Upper lobe of left lung (tissue), 6 donors: ENCODE data around the gene SAMD1. TPM values are rescaled to one million over a fixed set of nuclear protein-coding genes. Genes with fewer than 3 reads are reported as not detected.

Experiments used
- ATAC-seq, 2 donors: fragments of 200-7000 bp; cut with Tn5 transposase; one replicate each; pipeline ENCODE4 v1.9.1; 2022; ENCODE audit warnings: mild to moderate bottlenecking in 2 of 2, moderate library complexity in 2 of 2; ENCODE audit not compliant: low FRiP score in 2 of 2
- DNase-seq, 2 donors: peaks; one replicate each; pipeline ENCODE4 v3.0.0-alpha.2; 2019 to 2020
- H3K27ac ChIP-seq, 4 donors: fragments of 200-600 bp; sonication (generic); one replicate each; pipeline ENCODE4 v1.5.1; 2016 to 2019
- H3K27me3 ChIP-seq, 4 donors: fragments of 200-600 bp; sonication (generic); one replicate each; pipeline ENCODE4 v1.5.1; 2017 to 2019
- H3K36me3 ChIP-seq, 4 donors: fragments of 200-600 bp; sonication (generic); one replicate each; pipeline ENCODE4 v1.5.1; 2016 to 2019
- H3K4me1 ChIP-seq, 4 donors: fragments of 200-600 bp; sonication (generic); one replicate each; pipeline ENCODE4 v1.5.1; 2018 to 2019
- H3K4me3 ChIP-seq, 4 donors: fragments of 200-600 bp; sonication (generic); one replicate each; pipeline ENCODE4 v1.5.1; 2017 to 2019; ENCODE audit warnings: mild to moderate bottlenecking in 2 of 4, moderate library complexity in 1 of 4
- H3K9me3 ChIP-seq, 4 donors: fragments of 200-600 bp; sonication (generic); one replicate each; pipeline ENCODE4 v1.5.1; 2018 to 2019
- EP300 ChIP-seq, 4 donors: sonication (generic); formaldehyde crosslinking; IDR thresholded peaks; one replicate each; pipeline ENCODE4 v1.5.1; 2017; ENCODE audit warnings: antibody characterized with exemption in 4 of 4, control low read depth in 2 of 4
- POLR2A ChIP-seq, 4 donors: fragments of 450-650 bp; IDR thresholded peaks; one replicate each; pipeline ENCODE4 v1.5.1; 2016 to 2017; ENCODE audit warnings: antibody characterized with exemption in 4 of 4, mild to moderate bottlenecking in 2 of 4
- POLR2AphosphoS5 ChIP-seq, 2 donors: sonication (generic); formaldehyde crosslinking; IDR thresholded peaks; one replicate each; pipeline ENCODE4 v1.5.1; 2017; ENCODE audit warnings: antibody characterized with exemption in 2 of 2
- WGBS, 2 donors: methylation state at CpG; one replicate each; pipeline ENCODE4 v1.1.5; 2017 to 2018; 5-methylcytosine and 5-hydroxymethylcytosine counted together
- total RNA-seq, 6 donors: library from RNA; depleted of rRNA in 4 of 6; stranded (reverse); fragments of >200 nt in 4 of 6; gene quantifications; one replicate each; pipeline versions ENCODE4 v1.1.0 to v1.2.1, GENCODE V29; 2016 to 2021
- TF ChIP-seq, protein P1 (sequence below), 6 experiments: fragments of 450-650 bp in 4 of 6; fragments of 200-600 bp in 2 of 6; sonication (generic) in 2 of 6; IDR thresholded peaks; one replicate each; pipeline ENCODE4 v1.5.1; 2016 to 2019; ENCODE audit warnings: antibody characterized with exemption in 6 of 6
- donor health status: DM: no; HTN: no; CAD: no; lungs with moderate emphysema.
- donor health status: DM: no; HTN: yes; CAD: no; lungs with severe emphysema.

SAMD1 gene
- total RNA-seq, 6 donors from 2014 or later, result 17.8 to 62.8 (median 37.0) TPM

DNA sequence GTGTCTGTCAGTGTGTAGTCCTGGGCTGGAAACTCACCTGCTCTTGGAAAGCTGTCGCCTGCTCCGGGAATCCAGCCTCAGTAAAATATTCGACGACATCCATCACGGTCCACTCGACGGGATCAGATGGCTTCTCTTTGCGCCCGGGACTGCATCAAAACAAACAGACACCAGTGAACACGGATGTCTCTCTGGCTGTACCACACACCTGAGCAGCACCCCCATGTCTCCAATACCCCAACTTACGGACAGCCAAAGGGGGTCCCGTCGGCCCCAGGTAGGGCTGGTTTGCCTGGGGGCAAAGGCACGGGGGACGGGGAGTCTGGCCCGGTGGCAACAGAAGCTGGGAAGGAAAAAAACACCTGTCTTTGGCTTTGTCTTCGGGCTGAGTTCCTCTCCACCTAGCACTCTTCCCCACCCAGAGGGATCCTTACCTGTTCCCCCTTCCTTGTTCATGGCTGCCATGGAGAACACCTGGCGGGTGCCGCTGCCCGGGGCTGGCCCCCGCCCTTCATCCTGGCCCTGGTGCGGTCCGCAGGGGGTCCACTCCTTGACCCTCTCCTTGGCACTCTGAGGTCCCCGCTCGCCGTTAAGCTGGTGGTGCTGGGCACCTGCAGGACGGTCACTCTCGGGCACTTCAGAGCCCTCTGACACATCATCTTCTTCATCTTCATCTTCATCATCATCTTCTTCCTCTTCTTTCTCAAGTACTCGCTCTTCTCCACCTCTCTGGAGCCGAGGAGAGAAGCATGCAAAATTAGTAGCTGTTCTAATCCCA, 1.7 kb downstream of the SAMD1 start:
- no peaks in the 10 kb centered on the region for H3K27me3 ChIP-seq
- H3K27ac ChIP-seq, result peak overlapping the region in 1 of 4 donors; percentile 92
- peak overlapping the region in 3 of 4 donors; percentile 77 to 99 (median 95) for H3K4me3 ChIP-seq
- no peak for ATAC-seq
- WGBS, 2 donors, result 90 to 93% methylated on average over 30 of the region's 30 CpGs
- H3K4me1 ChIP-seq, result peaks cover 3 to 24% (median 17%) of the 10 kb centered on the region in 4 donors
- DNase-seq, result peak in 1 of 2 donors; percentile 74
- TF ChIP-seq POLR2A (IDR thresholded peaks at IDR 0.05) (no peak), EP300 (IDR thresholded peaks at IDR 0.05) (no peak), POLR2AphosphoS5 (IDR thresholded peaks at IDR 0.05) (no peak)
- TF ChIP-seq, protein P1, sequence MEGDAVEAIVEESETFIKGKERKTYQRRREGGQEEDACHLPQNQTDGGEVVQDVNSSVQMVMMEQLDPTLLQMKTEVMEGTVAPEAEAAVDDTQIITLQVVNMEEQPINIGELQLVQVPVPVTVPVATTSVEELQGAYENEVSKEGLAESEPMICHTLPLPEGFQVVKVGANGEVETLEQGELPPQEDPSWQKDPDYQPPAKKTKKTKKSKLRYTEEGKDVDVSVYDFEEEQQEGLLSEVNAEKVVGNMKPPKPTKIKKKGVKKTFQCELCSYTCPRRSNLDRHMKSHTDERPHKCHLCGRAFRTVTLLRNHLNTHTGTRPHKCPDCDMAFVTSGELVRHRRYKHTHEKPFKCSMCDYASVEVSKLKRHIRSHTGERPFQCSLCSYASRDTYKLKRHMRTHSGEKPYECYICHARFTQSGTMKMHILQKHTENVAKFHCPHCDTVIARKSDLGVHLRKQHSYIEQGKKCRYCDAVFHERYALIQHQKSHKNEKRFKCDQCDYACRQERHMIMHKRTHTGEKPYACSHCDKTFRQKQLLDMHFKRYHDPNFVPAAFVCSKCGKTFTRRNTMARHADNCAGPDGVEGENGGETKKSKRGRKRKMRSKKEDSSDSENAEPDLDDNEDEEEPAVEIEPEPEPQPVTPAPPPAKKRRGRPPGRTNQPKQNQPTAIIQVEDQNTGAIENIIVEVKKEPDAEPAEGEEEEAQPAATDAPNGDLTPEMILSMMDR (IDR thresholded peaks at IDR 0.05), result no peak
- H3K9me3 ChIP-seq, result peaks cover 0 to 8% (median 2%) of the 10 kb centered on the region in 4 donors
- peaks cover 0 to 18% (median 12%) of the 10 kb centered on the region in 4 donors for H3K36me3 ChIP-seq

DNA sequence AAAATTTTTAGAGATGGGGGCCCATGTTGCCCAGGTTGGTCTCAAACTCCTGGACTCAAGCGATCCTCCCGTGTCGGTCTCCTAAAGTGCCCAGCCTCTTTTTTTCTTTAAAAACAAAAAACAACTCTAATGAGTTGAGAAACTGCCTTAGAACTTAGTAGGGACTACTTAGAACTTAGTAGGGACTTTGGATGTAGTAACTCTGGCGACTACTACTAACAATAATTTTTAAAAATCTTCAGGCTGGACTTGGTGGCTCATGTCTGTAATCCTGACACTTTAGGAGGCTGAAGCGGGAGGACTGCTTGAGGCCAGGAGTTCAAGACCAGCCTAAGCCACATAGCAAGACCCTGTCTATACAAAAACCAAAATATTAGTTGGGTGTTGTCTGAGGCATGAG, 4.5 kb downstream of the SAMD1 start:
- ATAC-seq (no peak), DNase-seq (no peak)
- 89 to 93% methylated on average over 5 of the region's 5 CpGs for WGBS, 2 donors
- TF ChIP-seq POLR2AphosphoS5 (IDR thresholded peaks at IDR 0.05) (no peak), POLR2A (IDR thresholded peaks at IDR 0.05) (no peak), EP300 (IDR thresholded peaks at IDR 0.05) (no peak)
- TF ChIP-seq, protein P1 (IDR thresholded peaks at IDR 0.05), result no peak
- Histone ChIP-seq H3K4me3 (no peak overlapping the region), H3K36me3 (peaks cover 0 to 18% (median 12%) of the 10 kb centered on the region in 4 donors), H3K27ac (no peak overlapping the region), H3K9me3 (no peaks in the 10 kb centered on the region), H3K4me1 (peaks cover 12 to 23% (median 20%) of the 10 kb centered on the region in 4 donors), H3K27me3 (no peaks in the 10 kb centered on the region)

DNA sequence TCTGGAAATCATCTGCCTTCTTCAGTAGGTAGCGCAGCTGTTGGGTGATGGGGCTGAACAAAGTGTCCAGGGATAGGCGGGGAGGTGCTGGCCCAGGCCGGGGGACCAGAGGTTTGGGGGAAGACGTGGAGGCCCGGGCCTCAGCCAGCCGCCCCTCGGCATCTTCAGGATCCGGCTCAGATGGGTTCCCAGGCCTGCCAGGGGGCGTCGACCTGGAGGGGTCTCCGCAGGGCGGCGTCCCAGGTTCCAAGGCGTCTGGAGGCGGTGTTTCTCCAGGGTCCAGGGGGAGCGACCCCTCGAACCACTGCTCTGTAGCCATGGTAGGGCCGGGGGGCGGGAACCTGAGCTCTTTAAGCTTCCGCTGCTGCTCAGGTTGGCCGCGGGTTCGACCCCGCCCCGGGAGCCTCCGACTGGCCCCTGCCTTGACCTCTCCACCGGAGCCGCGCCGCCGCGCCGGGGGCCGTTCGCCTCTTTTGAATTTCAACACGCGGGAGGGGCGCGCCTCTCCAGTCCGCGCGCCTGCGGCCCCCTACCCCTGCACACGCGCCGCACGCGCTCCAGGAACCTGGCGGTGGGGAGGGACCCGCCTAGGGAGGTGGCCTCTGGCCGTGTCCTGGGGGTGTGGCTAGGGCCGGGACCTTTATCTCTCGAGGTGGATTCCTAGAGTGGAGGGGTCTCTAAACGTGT, 5.1 kb downstream of the SAMD1 start, which contains the start of gene C19orf67:
C19orf67 (minus strand) TSS at position 475 of the 687 bp plus-strand sequence; CDS start at position 319, 156 bp downstream.
- TF ChIP-seq, protein P1 (IDR thresholded peaks at IDR 0.05), result no peak
- TF ChIP-seq POLR2AphosphoS5 (IDR thresholded peaks at IDR 0.05) (no peak), POLR2A (IDR thresholded peaks at IDR 0.05) (no peak), EP300 (IDR thresholded peaks at IDR 0.05) (no peak)
- Histone ChIP-seq H3K36me3 (peaks cover 0 to 18% (median 12%) of the 10 kb centered on the region in 4 donors), H3K27me3 (no peaks in the 10 kb centered on the region), H3K4me1 (peaks cover 13 to 27% (median 23%) of the 10 kb centered on the region in 4 donors), H3K27ac (no peak within 1 kb of the TSS), H3K9me3 (no peaks in the 10 kb centered on the region), H3K4me3 (no peak within 1 kb of the TSS)
- WGBS, 2 donors, result 77 to 83% methylated on average over 4 to 54 of the region's 54 CpGs
- ATAC-seq (no peak), DNase-seq (peak in 1 of 2 donors; percentile 87)

DNA sequence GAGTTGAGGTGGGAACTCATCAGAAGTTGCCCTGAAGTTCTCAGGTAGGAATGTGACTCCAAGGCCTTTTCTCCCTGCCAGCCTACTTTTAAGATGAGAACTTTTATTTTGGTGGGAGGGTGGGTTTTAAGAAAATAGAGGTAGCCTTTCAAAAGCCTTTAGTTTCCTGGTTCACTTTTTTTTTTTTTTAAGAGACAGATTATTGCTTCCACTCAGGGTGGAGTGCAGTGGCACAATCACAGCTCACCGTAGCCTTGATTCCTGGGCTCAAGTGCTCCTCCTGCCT, 7.9 kb downstream of the SAMD1 start:
- TF ChIP-seq POLR2AphosphoS5 (IDR thresholded peaks at IDR 0.05) (no peak), POLR2A (IDR thresholded peaks at IDR 0.05) (no peak), EP300 (IDR thresholded peaks at IDR 0.05) (no peak)
- TF ChIP-seq, protein P1 (IDR thresholded peaks at IDR 0.05), result no peak
- WGBS, 2 donors, result 0% methylated on average over 1 of the region's 1 CpG
- ATAC-seq, result no peak
- H3K36me3 ChIP-seq, result peaks cover 0 to 5% (median 0%) of the 10 kb centered on the region in 4 donors
- DNase-seq, result no peak
- peaks cover 15 to 29% (median 19%) of the 10 kb centered on the region in 4 donors for H3K4me1 ChIP-seq
- H3K27ac ChIP-seq, result peak overlapping the region in 2 of 4 donors; percentile 88 to 93
- H3K9me3 ChIP-seq, result no peaks in the 10 kb centered on the region
- H3K27me3 ChIP-seq, result no peaks in the 10 kb centered on the region
- H3K4me3 ChIP-seq, result no peak overlapping the region
